IMR-90 (cell line): Measurements from ENCODE around the gene CDC42EP5. TPM values are rescaled to one million over a fixed set of nuclear protein-coding genes. Genes with fewer than 3 reads are reported as not detected.

Source experiments
- ATAC-seq: fragments of 200-7000 bp; cut with Tn5 transposase; 2 replicates; pipeline ENCODE4 v1.9.1; 2020; ENCODE audit warnings: low read depth, mild to moderate bottlenecking, moderate library complexity
- BruUV-seq: library from RNA; stranded (reverse); fragments of 400-500 nt; replicated peaks from 2 replicates; lab custom pipeline; 2021; lab: Mats Ljungman, UMichigan
- CTCF ChIA-PET: fragments of 300-600 bp; formaldehyde crosslinking; extraction: SDS; loops from one replicate; lab custom pipeline; 2021; ENCODE audit warnings: antibody characterized with exemption; lab: Yijun Ruan, JAX
- POLR2A ChIA-PET: fragments of 300-600 bp; sonication (Branson Sonifier 250); formaldehyde crosslinking; loops from one replicate; lab custom pipeline; 2022; ENCODE audit warnings: antibody characterized with exemption; ENCODE audit not compliant: unreplicated experiment; lab: Charles Lee
- DNase-seq: peaks from one replicate; pipeline ENCODE4 v3.0.0; 2013
- H2AFZ ChIP-seq: replicated peaks from 2 replicates; pipeline ENCODE3; 2013; ENCODE audit warnings: low read length, mild to moderate bottlenecking; ENCODE audit not compliant: poor library complexity
- H2AK5ac ChIP-seq: 2 replicates; pipeline ENCODE4 v1.6.1; 2013; ENCODE audit warnings: low read depth, low read length, inconsistent platforms
- H2AK9ac ChIP-seq: replicated peaks from 2 replicates; pipeline ENCODE3; 2013; ENCODE audit warnings: mild to moderate bottlenecking, low read depth, low read length, moderate library complexity; ENCODE audit not compliant: poor library complexity
- H2BK120ac ChIP-seq: 2 replicates; pipeline ENCODE4 v1.6.1; 2013; ENCODE audit warnings: low read depth, low read length, inconsistent platforms
- H2BK15ac ChIP-seq: 3 replicates; pipeline ENCODE4 v1.6.1; 2013; ENCODE audit warnings: low read depth, low read length, inconsistent platforms
- H2BK20ac ChIP-seq: 2 replicates; pipeline ENCODE4 v1.6.1; 2013; ENCODE audit warnings: low read depth, mild to moderate bottlenecking, inconsistent platforms, low read length, moderate library complexity
- H2BK5ac ChIP-seq: 2 replicates; pipeline ENCODE4 v1.6.1; 2013; ENCODE audit warnings: mild to moderate bottlenecking, low read depth, low read length, inconsistent platforms; ENCODE audit not compliant: poor library complexity, severe bottlenecking
- H3K14ac ChIP-seq: replicated peaks from 2 replicates; pipeline ENCODE4 v1.6.1; 2013; ENCODE audit warnings: low read depth, low read length, inconsistent platforms
- H3K18ac ChIP-seq: 2 replicates; pipeline ENCODE4 v1.6.1; 2013; ENCODE audit warnings: low read depth, low read length, control low read depth
- H3K23ac ChIP-seq: 2 replicates; pipeline ENCODE4 v1.6.1; 2013; ENCODE audit warnings: low read depth, low read length, inconsistent platforms
- H3K27ac ChIP-seq: 2 replicates; pipeline ENCODE4 v1.5.1; 2013; ENCODE audit warnings: mild to moderate bottlenecking, control low read depth, low read length; ENCODE audit not compliant: insufficient read depth
- H3K27me3 ChIP-seq: 2 replicates; pipeline ENCODE4 v1.6.1; 2013; ENCODE audit warnings: low read length; ENCODE audit not compliant: control insufficient read depth, insufficient read depth
- H3K36me3 ChIP-seq: 2 replicates; pipeline ENCODE4 v1.6.1; 2013; ENCODE audit warnings: low read length, mixed read lengths; ENCODE audit not compliant: control insufficient read depth, insufficient read depth
- H3K4ac ChIP-seq: 2 replicates; pipeline ENCODE4 v1.6.1; 2013; ENCODE audit warnings: low read depth, low read length, inconsistent platforms
- H3K4me1 ChIP-seq: 2 replicates; pipeline ENCODE4 v1.6.1; 2013; ENCODE audit warnings: low read length, mixed read lengths; ENCODE audit not compliant: control insufficient read depth, insufficient read depth
- H3K4me2 ChIP-seq: 2 replicates; pipeline ENCODE4 v1.6.1; 2013; ENCODE audit warnings: low read depth, mild to moderate bottlenecking, control low read depth, low read length, moderate library complexity
- H3K4me3 ChIP-seq: 2 replicates; pipeline ENCODE4 v1.5.1; 2013; ENCODE audit warnings: low read depth, mild to moderate bottlenecking, control low read depth, low read length, moderate library complexity; ENCODE audit not compliant: insufficient read depth
- H3K56ac ChIP-seq: 2 replicates; pipeline ENCODE4 v1.6.1; 2013; ENCODE audit warnings: low read length, inconsistent platforms; ENCODE audit not compliant: insufficient read depth; ENCODE audit errors: extremely low read depth
- H3K79me1 ChIP-seq, 2 experiments: 2 replicates each; pipeline ENCODE4 v1.6.1; 2013; ENCODE audit warnings: low read length in 2 of 2, inconsistent platforms in 1 of 2, low read depth in 1 of 2
- H3K9ac ChIP-seq: 2 replicates; pipeline ENCODE4 v1.6.1; 2013; ENCODE audit warnings: low read depth, low read length, control low read depth
- H3K9me1 ChIP-seq: 2 replicates; pipeline ENCODE4 v1.6.1; 2013; ENCODE audit warnings: low read length, inconsistent platforms; ENCODE audit not compliant: insufficient read depth
- H3K9me3 ChIP-seq: 2 replicates; pipeline ENCODE4 v1.6.1; 2013; ENCODE audit warnings: low read length; ENCODE audit not compliant: control insufficient read depth, insufficient read depth
- H4K20me1 ChIP-seq: 2 replicates; pipeline ENCODE4 v1.6.1; 2013; ENCODE audit warnings: low read length, inconsistent platforms; ENCODE audit not compliant: insufficient read depth
- H4K5ac ChIP-seq: 2 replicates; pipeline ENCODE4 v1.6.1; 2013; ENCODE audit warnings: mild to moderate bottlenecking, low read depth, low read length, control low read depth
- H4K8ac ChIP-seq, 2 experiments: 2 replicates each; pipeline ENCODE4 v1.6.1; 2013; ENCODE audit warnings: low read depth in 2 of 2, low read length in 2 of 2, control low read depth in 1 of 2, inconsistent platforms in 1 of 2
- H4K91ac ChIP-seq: 2 replicates; pipeline ENCODE4 v1.6.1; 2013; ENCODE audit warnings: low read depth, low read length, inconsistent platforms; ENCODE audit not compliant: insufficient read depth
- BHLHE40 ChIP-seq: fragments of 150-350 bp; IDR thresholded peaks from 2 replicates; pipeline ENCODE4 v1.6.1; 2016; ENCODE audit warnings: mild to moderate bottlenecking, low read depth, low read length
- CHD1 ChIP-seq: IDR thresholded peaks from 2 replicates; pipeline ENCODE4 v1.6.1; 2012; ENCODE audit warnings: low read depth, low read length, improper control_type of control experiment
- CTCF ChIP-seq: conservative IDR thresholded peaks from 2 replicates; pipeline ENCODE4 v1.5.1; 2012; ENCODE audit warnings: mild to moderate bottlenecking, low read depth, low read length, improper control_type of control experiment
- FOS ChIP-seq: fragments of 150-350 bp; IDR thresholded peaks from 2 replicates; pipeline ENCODE4 v1.6.1; 2016; ENCODE audit warnings: low read depth, low read length
- MAFK ChIP-seq: IDR thresholded peaks from 2 replicates; pipeline ENCODE4 v1.6.1; 2012; ENCODE audit warnings: low read depth, low read length, improper control_type of control experiment
- MAZ ChIP-seq: IDR thresholded peaks from 2 replicates; pipeline ENCODE4 v1.6.1; 2012; ENCODE audit warnings: low read depth, mild to moderate bottlenecking, low read length, improper control_type of control experiment, moderate library complexity, borderline replicate concordance
- RAD21 ChIP-seq: IDR thresholded peaks from 2 replicates; pipeline ENCODE4 v1.6.1; 2012; ENCODE audit warnings: low read length, improper control_type of control experiment
- RCOR1 ChIP-seq: IDR thresholded peaks from 2 replicates; pipeline ENCODE4 v1.6.1; 2012; ENCODE audit warnings: mild to moderate bottlenecking, low read length, improper control_type of control experiment; ENCODE audit not compliant: insufficient replicate concordance
- RFX5 ChIP-seq: IDR thresholded peaks from 2 replicates; pipeline ENCODE4 v1.8.0; 2012; ENCODE audit warnings: low read depth, mild to moderate bottlenecking, low read length, moderate library complexity
- SMC3 ChIP-seq: fragments of 150-350 bp; IDR thresholded peaks from 2 replicates; pipeline ENCODE4 v1.6.1; 2016; ENCODE audit warnings: low read depth, mild to moderate bottlenecking, antibody characterized with exemption, low read length, moderate library complexity
- WGBS, 2 experiments: methylation state at CpG; one replicate each; pipeline versions ENCODE4 v1.1.5 to v1.1.7; 2013; ENCODE audit warnings: missing lambda C conversion rate in 2 of 2; ENCODE audit not compliant: insufficient read length in 1 of 2; ENCODE audit errors: extremely low coverage in 2 of 2; 5-methylcytosine and 5-hydroxymethylcytosine counted together
- dilution Hi-C: fragments of 300-500 bp; cut with HindIII; formaldehyde crosslinking; loops from one replicate; pipeline ENCODE4 v1.14.3; 2018; ENCODE audit warnings: low sequenced_read_pairs; ENCODE audit not compliant: unreplicated experiment
- in situ Hi-C: fragments of 300-500 bp; cut with MboI; formaldehyde crosslinking; loops from 3 replicates; pipeline ENCODE4 v1.14.3; 2019; ENCODE audit warnings: low sequenced_read_pairs, inconsistent platforms, mixed read lengths
- intact Hi-C: fragments of 100-400 bp; cut with micrococcal nuclease; formaldehyde crosslinking; loops from 2 replicates; pipeline ENCODE4 v1.10.0; 2022
- polyA plus RNA-seq, 3 experiments: library from polyadenylated mRNA; depleted of rRNA; stranded (reverse); fragments of >200 nt; gene quantifications; 2 replicates each; pipeline ENCODE4 v1.2.3, GENCODE V29; 2012; ENCODE audit warnings: low replicate concordance in 1 of 3
- total RNA-seq: library from RNA; depleted of rRNA; stranded (reverse); fragments of >200 nt; gene quantifications from 2 replicates; pipeline ENCODE4 v1.2.3, GENCODE V29; 2012

CDC42EP5 gene
- total and polyA plus RNA-seq, 2 of the 4 experiments (the other 2 are of a cell fraction) = 7.2 to 25.3 TPM

GRCh38 chr19:54444737-54445136 is 28.4 kb downstream of the CDC42EP5 start:
- Histone ChIP-seq H2BK5ac (no peak overlapping the region), H2BK120ac (no peak overlapping the region), H2AFZ (no peak overlapping the region), H4K91ac (no peak overlapping the region), H3K9ac (no peak overlapping the region), H4K8ac (no peak overlapping the region), H3K4me3 (no peak overlapping the region), H4K20me1 (peaks cover 8% of the 10 kb centered on the region), H3K4me2 (no peak overlapping the region), H2BK15ac (no peak overlapping the region), H3K9me1 (no peaks in the 10 kb centered on the region), H3K79me1 (peaks cover 20 to 25% of the 10 kb centered on the region in 2 experiments), H3K9me3 (no peaks in the 10 kb centered on the region), H2BK20ac (no peak overlapping the region), H3K27me3 (no peaks in the 10 kb centered on the region), H3K56ac (no peak overlapping the region), H3K4me1 (no peaks in the 10 kb centered on the region), H3K18ac (no peak overlapping the region), H3K27ac (no peak overlapping the region), H2AK9ac (no peak overlapping the region), H2AK5ac (no peak overlapping the region), H3K23ac (no peak overlapping the region), H3K14ac (no peak overlapping the region), H3K4ac (no peak overlapping the region), H4K5ac (no peak overlapping the region), H3K36me3 (peaks cover 11% of the 10 kb centered on the region)
- BruUV-seq = no TSS peak
- dilution Hi-C loops = no loop called here
- WGBS, 2 experiments = 100% methylated on average over 2 of the region's 7 CpGs; no CpG with 5 or more reads in 1 of the 2 experiments
- ATAC-seq = no peak
- TF ChIP-seq RFX5 (no peak), MAFK (no peak), BHLHE40 (no peak), SMC3 (no peak), CHD1 (no peak), RAD21 (no peak), MAZ (no peak), CTCF (no peak), FOS (no peak), RCOR1 (no peak)
- DNase-seq = no peak
- CTCF ChIA-PET = no interaction called here
- in situ Hi-C loops = no loop called here
- intact Hi-C loops = no loop called here
- POLR2A ChIA-PET = no interaction called here
